K562 treated with DMSO at 1 percent for 12 hours (cell line): ENCODE data around the gene CSRNP3. TPM values are rescaled to one million over a fixed set of nuclear protein-coding genes. Genes with fewer than 3 reads are reported as not detected.

Source experiments
- total RNA-seq: library from RNA; unstranded; fragments of 300-600 nt; gene quantifications from 2 replicates; pipeline ENCODE4 v1.2.3, GENCODE V29; 2022; ENCODE audit not compliant: insufficient read depth

The CSRNP3 gene
- not detected in 2 replicates for total RNA-seq

GRCh38 chr2:165469417-165469816 is at the start of gene CSRNP3:
Gene CSRNP3, plus strand, starts transcription at chr2:165469698. Its CDS starts 125,368 bp downstream, at chr2:165595066.

Other genes starting within 250 kb of the CSRNP3 start
- 0.14 and 0.70 TPM in 2 replicates for gene SCN2A, start 230.3 kb upstream of the CSRNP3 start, total RNA-seq